Mesenchymal stem cell (in vitro differentiated cells and primary cell): Measurements from ENCODE around the gene PTTG1IP2.

Source experiments
- DNase-seq: peaks from one replicate; pipeline ENCODE4 v3.0.0-alpha.2; 2013
- H2AFZ ChIP-seq: one replicate; pipeline ENCODE4 v1.6.1; 2013; ENCODE audit warnings: low read depth, mild to moderate bottlenecking, control low read depth, inconsistent platforms, low read length, moderate library complexity
- H2AK5ac ChIP-seq: 2 replicates; pipeline ENCODE4 v1.6.1; 2013; ENCODE audit warnings: low read length, moderate library complexity, mild to moderate bottlenecking, inconsistent platforms; ENCODE audit not compliant: severe bottlenecking
- H2BK120ac ChIP-seq: one replicate; pipeline ENCODE4 v1.6.1; 2013; ENCODE audit warnings: low read depth, mild to moderate bottlenecking, inconsistent platforms, low read length, moderate library complexity
- H2BK12ac ChIP-seq, 2 experiments: one replicate each; pipeline ENCODE4 v1.6.1; 2013; ENCODE audit warnings: inconsistent platforms in 2 of 2, low read length in 2 of 2, mild to moderate bottlenecking in 2 of 2, moderate library complexity in 2 of 2, control low read depth in 1 of 2
- H2BK15ac ChIP-seq: one replicate; pipeline ENCODE4 v1.6.1; 2013; ENCODE audit warnings: mild to moderate bottlenecking, low read depth, inconsistent platforms; ENCODE audit not compliant: poor library complexity, severe bottlenecking
- H2BK5ac ChIP-seq: 2 replicates; pipeline ENCODE4 v1.6.1; 2013; ENCODE audit warnings: low read depth, mild to moderate bottlenecking, low read length, control low read depth, inconsistent platforms; ENCODE audit not compliant: poor library complexity, severe bottlenecking
- H3K14ac ChIP-seq, 2 experiments: one replicate each; pipeline ENCODE4 v1.6.1; 2013; ENCODE audit warnings: inconsistent platforms in 2 of 2, low read length in 2 of 2, control low read depth in 1 of 2, mild to moderate bottlenecking in 1 of 2, moderate library complexity in 1 of 2
- H3K18ac ChIP-seq, 2 experiments: one replicate each; pipeline ENCODE4 v1.6.1; 2013; ENCODE audit warnings: inconsistent platforms in 2 of 2, low read length in 2 of 2, control low read depth in 1 of 2, low read depth in 1 of 2, mild to moderate bottlenecking in 1 of 2
- H3K23ac ChIP-seq, 2 experiments: one replicate each; pipeline ENCODE4 v1.6.1; 2013; ENCODE audit warnings: inconsistent platforms in 2 of 2, low read length in 2 of 2, mild to moderate bottlenecking in 2 of 2, moderate library complexity in 2 of 2, control low read depth in 1 of 2
- H3K27ac ChIP-seq: 2 replicates; pipeline ENCODE4 v1.5.1; 2013; ENCODE audit warnings: mild to moderate bottlenecking, moderate library complexity, low read length, control low read depth, inconsistent platforms; ENCODE audit not compliant: poor library complexity, severe bottlenecking
- H3K27me3 ChIP-seq, 2 experiments: 2 replicates each; pipeline versions ENCODE4 v1.6.1 to v1.7.0; 2013; ENCODE audit warnings: low read length in 2 of 2, mild to moderate bottlenecking in 2 of 2, moderate library complexity in 2 of 2, control low read depth in 1 of 2, inconsistent platforms in 1 of 2; ENCODE audit not compliant: control insufficient read depth in 1 of 2, insufficient read depth in 1 of 2
- H3K36me3 ChIP-seq, 2 experiments: 2 replicates each; pipeline versions ENCODE4 v1.6.1 to v1.7.0; 2013; ENCODE audit warnings: low read length in 2 of 2, control low read depth in 1 of 2, inconsistent platforms in 1 of 2, low read depth in 1 of 2, mild to moderate bottlenecking in 1 of 2; ENCODE audit not compliant: insufficient read depth in 2 of 2, control insufficient read depth in 1 of 2
- H3K4ac ChIP-seq, 2 experiments: one replicate each; pipeline ENCODE4 v1.6.1; 2013; ENCODE audit warnings: inconsistent platforms in 2 of 2, low read length in 2 of 2, mild to moderate bottlenecking in 2 of 2, moderate library complexity in 2 of 2, control low read depth in 1 of 2, low read depth in 1 of 2
- H3K4me1 ChIP-seq: 2 replicates; pipeline ENCODE4 v1.6.1; 2013; ENCODE audit warnings: low read depth, low read length, control low read depth; ENCODE audit not compliant: control insufficient read depth, insufficient read depth
- H3K4me2 ChIP-seq: 2 replicates; pipeline ENCODE4 v1.6.1; 2013; ENCODE audit warnings: low read length, mild to moderate bottlenecking, inconsistent platforms; ENCODE audit not compliant: poor library complexity, severe bottlenecking
- H3K4me3 ChIP-seq, 2 experiments: 2 replicates each; pipeline versions ENCODE4 v1.5.1 to v1.7.0; 2013; ENCODE audit warnings: low read length in 2 of 2, mild to moderate bottlenecking in 2 of 2, control low read depth in 1 of 2, low read depth in 1 of 2; ENCODE audit not compliant: insufficient read depth in 1 of 2
- H3K79me1 ChIP-seq: replicated peaks from 2 replicates; pipeline ENCODE4 v1.6.1; 2013; ENCODE audit warnings: mild to moderate bottlenecking, control low read depth, low read length, inconsistent platforms; ENCODE audit not compliant: poor library complexity, severe bottlenecking
- H3K9ac ChIP-seq: 2 replicates; pipeline ENCODE4 v1.7.0; 2013; ENCODE audit warnings: mild to moderate bottlenecking, low read length, moderate library complexity
- H3K9me3 ChIP-seq: 2 replicates; pipeline ENCODE4 v1.7.0; 2013; ENCODE audit warnings: mild to moderate bottlenecking, low read length; ENCODE audit not compliant: control insufficient read depth
- H4K8ac ChIP-seq: one replicate; pipeline ENCODE4 v1.6.1; 2013; ENCODE audit warnings: inconsistent platforms, mild to moderate bottlenecking, low read length, moderate library complexity
- H4K91ac ChIP-seq: one replicate; pipeline ENCODE4 v1.6.1; 2013; ENCODE audit warnings: mild to moderate bottlenecking, low read length, inconsistent platforms
- WGBS: methylation state at CpG from one replicate; pipeline ENCODE4 v1.1.7; 2013; ENCODE audit warnings: mixed read lengths; 5-methylcytosine and 5-hydroxymethylcytosine counted together

PTTG1IP2 gene

GRCh38 chr7:90516257-90516656, 46.8 kb downstream of the PTTG1IP2 start:
- Histone ChIP-seq H2BK15ac (no peak overlapping the region), H3K27me3 (no peaks in the 10 kb centered on the region), H2AK5ac (no peak overlapping the region), H4K8ac (no peak overlapping the region), H2BK120ac (no peak overlapping the region), H3K23ac (no peak overlapping the region), H3K9ac (no peak overlapping the region), H3K4ac (no peak overlapping the region), H3K36me3 (no peaks in the 10 kb centered on the region), H3K27ac (no peak overlapping the region), H3K4me3 (no peak overlapping the region), H2BK5ac (no peak overlapping the region), H4K91ac (no peak overlapping the region), H3K4me1 (no peaks in the 10 kb centered on the region), H3K4me2 (no peak overlapping the region), H2BK12ac (no peak overlapping the region), H2AFZ (no peak overlapping the region), H3K18ac (no peak overlapping the region), H3K14ac (no peak overlapping the region), H3K9me3 (no peaks in the 10 kb centered on the region), H3K79me1 (no peaks in the 10 kb centered on the region)
- DNase-seq: no peak
- 100% methylated on average over 1 of the region's 2 CpGs for WGBS

DNA sequence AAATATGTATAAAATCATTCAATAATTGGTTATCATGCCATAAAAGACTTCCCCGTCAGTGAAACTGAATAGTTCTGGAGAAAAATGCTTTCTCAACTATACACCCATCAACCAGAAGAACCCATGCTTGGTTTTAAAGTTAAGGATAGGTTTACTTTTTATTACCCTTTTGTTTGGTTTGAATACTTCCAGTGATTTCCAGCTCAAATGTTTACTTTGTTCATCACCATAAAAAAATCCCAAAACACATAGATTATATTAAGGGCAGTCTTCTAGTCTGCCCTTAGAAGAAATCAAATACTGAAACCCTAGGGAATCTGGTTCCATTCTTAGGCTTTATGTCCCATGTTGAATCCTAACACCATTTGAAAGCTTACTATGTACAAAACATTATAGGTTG, 49.2 kb downstream of the PTTG1IP2 start:
- no CpG with 5 or more reads among the region's 1 CpG for WGBS
- no peak for DNase-seq

GRCh38 chr7:90520484-90520883, 51.0 kb downstream of the PTTG1IP2 start:
- Histone ChIP-seq H3K18ac (no peak overlapping the region), H3K4me3 (no peak overlapping the region), H2AFZ (no peak overlapping the region), H3K79me1 (no peaks in the 10 kb centered on the region), H3K4me2 (no peak overlapping the region), H2BK12ac (no peak overlapping the region), H3K23ac (no peak overlapping the region), H2BK120ac (no peak overlapping the region), H3K14ac (no peak overlapping the region), H3K4ac (no peak overlapping the region), H4K91ac (no peak overlapping the region), H3K4me1 (no peaks in the 10 kb centered on the region), H3K27me3 (no peaks in the 10 kb centered on the region), H4K8ac (no peak overlapping the region), H2BK15ac (no peak overlapping the region), H3K9ac (no peak overlapping the region), H2AK5ac (no peak overlapping the region), H3K36me3 (no peaks in the 10 kb centered on the region), H2BK5ac (no peak overlapping the region), H3K9me3 (no peaks in the 10 kb centered on the region), H3K27ac (no peak overlapping the region)
- peak; percentile 4 for DNase-seq
- WGBS: 36% methylated on average over 4 of the region's 5 CpGs

More for the DNA sequence above, 49.2 kb downstream of the PTTG1IP2 start:
- Histone ChIP-seq H3K27me3 (no peaks in the 10 kb centered on the region), H4K8ac (no peak overlapping the region), H3K27ac (no peak overlapping the region), H2BK12ac (no peak overlapping the region), H3K36me3 (no peaks in the 10 kb centered on the region), H2AFZ (no peak overlapping the region), H3K18ac (no peak overlapping the region), H3K79me1 (no peaks in the 10 kb centered on the region), H3K14ac (no peak overlapping the region), H3K9me3 (no peaks in the 10 kb centered on the region), H3K9ac (no peak overlapping the region), H4K91ac (no peak overlapping the region), H2BK5ac (no peak overlapping the region), H2BK120ac (no peak overlapping the region), H3K4me2 (no peak overlapping the region), H3K4me3 (no peak overlapping the region), H3K4ac (no peak overlapping the region), H3K23ac (no peak overlapping the region), H3K4me1 (no peaks in the 10 kb centered on the region), H2AK5ac (no peak overlapping the region), H2BK15ac (no peak overlapping the region)

GRCh38 chr7:90530263-90530662, 60.8 kb downstream of the PTTG1IP2 start:
- Histone ChIP-seq H4K8ac (no peak overlapping the region), H3K79me1 (no peaks in the 10 kb centered on the region), H3K18ac (no peak overlapping the region), H2AFZ (no peak overlapping the region), H3K4me2 (no peak overlapping the region), H3K27me3 (no peaks in the 10 kb centered on the region), H3K4me1 (no peaks in the 10 kb centered on the region), H2BK12ac (no peak overlapping the region), H3K27ac (no peak overlapping the region), H4K91ac (no peak overlapping the region), H3K23ac (no peak overlapping the region), H3K14ac (no peak overlapping the region), H2AK5ac (no peak overlapping the region), H3K9me3 (no peaks in the 10 kb centered on the region), H2BK5ac (no peak overlapping the region), H2BK120ac (no peak overlapping the region), H3K9ac (no peak overlapping the region), H3K4me3 (no peak overlapping the region), H3K4ac (no peak overlapping the region), H2BK15ac (no peak overlapping the region), H3K36me3 (no peaks in the 10 kb centered on the region)
- DNase-seq: no peak
- whole genome bisulfite sequencing: 100% methylated on average over 1 of the region's 1 CpG
